Activated gamma-delta T cell treated with anti-CD3 and anti-CD28 coated beads, Interleukin-2, amount 50 U/mL, for 16 hours (primary cell): ENCODE data around the gene MCEE.
A peak's percentile ranks its signal among the peaks of the same experiment; 100 is the strongest.
"Not testable (repeated sequence)": the region's sequence is repeated elsewhere in the genome, so short reads cannot be mapped to it uniquely, and the experiment has no call there.

Experiments
- DNase-seq: peaks from one replicate; pipeline ENCODE4 v3.0.0-alpha.2; 2020; ENCODE audit warnings: low read depth

MCEE gene

DNA sequence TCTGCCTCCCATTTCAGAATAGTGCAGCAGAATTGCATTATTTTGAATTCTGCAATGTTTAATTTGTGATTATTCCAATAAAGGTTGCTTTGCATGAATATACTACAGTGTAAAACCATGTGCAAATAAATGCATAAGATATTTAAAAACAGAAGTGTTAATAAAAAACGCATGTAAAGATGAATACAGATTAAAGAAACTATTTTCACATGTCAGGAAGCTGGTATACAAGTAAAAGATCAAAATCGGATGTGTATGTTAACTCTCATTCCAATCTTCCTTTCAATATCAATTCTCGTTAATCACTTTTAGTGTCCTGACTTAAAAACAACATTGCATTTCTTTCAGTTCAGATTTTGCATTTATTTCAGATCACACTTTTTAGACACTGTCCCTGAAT lies 3.1 kb downstream of the MCEE start:
- no peak for DNase-seq

DNA sequence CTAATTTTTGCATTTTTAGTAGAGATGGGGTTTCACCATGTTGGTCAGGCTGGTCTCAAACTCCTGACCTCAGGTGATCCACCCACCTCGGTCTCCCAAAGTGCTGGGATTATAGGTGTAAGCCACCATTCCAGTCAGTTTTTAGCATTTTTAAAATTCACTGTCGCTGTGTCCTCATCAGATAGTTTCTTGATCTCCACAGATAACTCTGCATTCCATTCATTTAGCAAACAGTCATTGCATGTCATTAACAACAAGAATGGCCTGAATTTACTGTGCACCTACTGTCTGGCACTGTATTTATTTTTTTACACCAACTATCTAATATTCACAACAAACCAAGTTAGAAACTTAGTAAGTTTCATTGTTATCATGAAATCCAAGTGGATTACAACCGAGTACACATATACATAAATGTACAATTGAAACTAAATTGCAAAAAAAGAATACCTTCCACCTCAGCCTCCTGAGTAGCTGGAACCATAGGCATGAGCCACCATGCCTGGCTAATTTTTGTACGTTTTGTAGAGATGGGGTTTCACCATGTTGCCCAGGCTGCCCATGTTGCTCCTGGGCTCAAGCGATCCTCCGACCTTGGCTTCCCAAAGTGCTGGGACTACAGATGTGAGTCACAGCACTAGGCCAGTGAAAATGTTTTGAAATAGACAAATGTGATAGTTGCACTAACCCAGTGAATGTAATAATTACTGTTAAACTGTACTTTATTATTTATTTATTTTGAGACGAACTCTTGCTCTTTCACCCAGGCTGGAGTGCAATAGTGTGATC lies 4.3 kb downstream of the MCEE start:
- DNase-seq: no peak

- no peak for DNase-seq
Measured at GRCh38 chr2:71122387-71123298, 7.4 kb downstream of the MCEE start.

DNA sequence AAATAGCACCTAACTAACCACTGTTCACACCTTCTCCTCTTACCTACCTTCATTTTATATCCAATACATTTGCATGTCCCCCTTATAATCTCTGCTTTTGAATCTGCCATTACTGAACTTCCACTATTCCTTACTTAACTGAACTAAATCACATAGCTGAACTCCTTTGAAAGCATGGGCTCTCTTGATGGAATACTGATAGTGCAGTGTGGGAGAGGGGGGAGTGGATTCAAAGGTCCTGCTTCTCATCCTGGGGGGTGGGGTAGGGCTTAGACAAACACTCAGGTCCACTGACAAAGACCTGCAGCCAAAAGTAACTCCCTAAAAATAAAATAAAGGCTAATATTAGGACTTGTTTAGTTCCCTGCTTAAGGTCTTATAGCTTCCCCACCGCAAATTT lies 8.6 kb downstream of the MCEE start:
- no peak for DNase-seq

DNA sequence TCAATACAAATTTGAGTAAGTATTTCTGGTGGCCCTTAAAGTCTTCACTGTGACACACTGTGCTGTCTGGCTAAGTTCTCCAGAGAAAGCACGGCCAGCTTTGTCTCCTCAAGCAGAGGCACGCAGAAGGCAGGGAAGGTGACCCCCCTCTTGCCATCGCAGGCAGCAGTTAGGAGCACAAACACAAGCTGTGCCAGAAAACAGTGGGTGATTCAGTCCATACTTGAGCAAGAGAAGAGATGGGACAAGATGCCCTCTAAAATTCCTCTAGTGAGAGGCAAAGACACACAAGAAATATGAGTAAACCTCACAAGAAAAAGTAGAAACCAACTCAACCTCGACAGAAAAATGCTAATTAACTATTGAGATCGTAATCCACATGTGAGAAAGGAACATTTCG lies 9.8 kb downstream of the MCEE start:
- no peak for DNase-seq

DNA sequence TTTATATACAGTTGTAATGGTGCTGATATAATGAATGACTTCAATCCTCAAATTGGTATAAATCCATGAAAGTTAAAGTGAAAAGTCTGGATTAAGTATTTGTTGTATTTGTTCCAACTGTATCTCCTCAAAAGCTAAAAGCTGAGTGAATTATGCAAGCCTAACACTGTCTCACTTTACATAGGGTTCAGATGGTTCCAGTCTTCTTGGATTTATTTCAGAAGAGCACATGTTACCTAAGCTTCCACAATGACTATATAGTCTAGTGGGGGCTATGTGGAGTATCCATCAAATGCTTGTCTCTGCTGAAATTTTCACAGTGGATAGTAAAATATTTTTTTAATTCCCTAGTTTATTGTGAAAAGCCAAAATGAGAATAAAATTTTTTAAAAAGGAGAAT lies 13.0 kb downstream of the MCEE start:
- no peak for DNase-seq

GRCh38 chr2:71113843-71114242 lies 16.2 kb downstream of the MCEE start:
- DNase-seq: no peak

DNA sequence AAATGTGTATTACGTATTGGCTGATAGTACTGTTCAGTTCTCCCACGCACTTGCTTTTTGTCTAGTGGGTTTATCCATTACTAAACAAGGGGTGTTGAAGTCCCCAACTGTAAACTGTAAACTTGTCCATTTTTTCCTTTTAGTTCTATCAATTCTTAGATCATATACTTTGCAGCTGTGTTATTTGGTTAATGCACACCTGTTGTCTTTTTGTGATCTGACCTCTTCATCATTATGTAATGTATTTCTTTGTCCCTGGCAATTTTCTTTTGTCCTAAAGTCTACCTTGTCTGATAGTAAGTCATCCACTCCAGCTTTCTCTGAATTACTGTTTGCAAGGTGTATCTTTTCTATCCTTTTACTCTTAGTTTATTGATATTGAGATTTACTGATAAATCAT lies 21.9 kb downstream of the MCEE start:
- DNase-seq: no peak

DNA sequence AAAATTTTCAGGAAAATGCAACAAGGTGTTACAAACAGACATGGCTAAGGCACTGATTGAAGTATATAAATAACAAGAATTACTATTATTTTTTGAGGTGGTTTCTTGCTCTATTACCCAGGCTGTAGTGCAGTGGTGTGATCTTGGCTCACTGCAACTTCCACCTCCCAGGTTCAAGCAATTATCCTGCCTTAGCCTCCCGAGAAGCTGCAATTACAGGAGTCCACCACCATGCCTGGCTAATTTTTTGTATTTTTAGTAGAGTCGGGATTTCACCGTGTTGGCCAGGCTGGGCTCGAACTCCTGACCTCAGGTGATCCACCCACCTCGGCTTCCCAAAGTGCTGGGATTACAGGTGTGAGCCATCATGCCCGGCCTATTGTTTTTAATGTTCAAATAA lies 23.6 kb downstream of the MCEE start:
- not testable (repeated sequence) for DNase-seq

DNA sequence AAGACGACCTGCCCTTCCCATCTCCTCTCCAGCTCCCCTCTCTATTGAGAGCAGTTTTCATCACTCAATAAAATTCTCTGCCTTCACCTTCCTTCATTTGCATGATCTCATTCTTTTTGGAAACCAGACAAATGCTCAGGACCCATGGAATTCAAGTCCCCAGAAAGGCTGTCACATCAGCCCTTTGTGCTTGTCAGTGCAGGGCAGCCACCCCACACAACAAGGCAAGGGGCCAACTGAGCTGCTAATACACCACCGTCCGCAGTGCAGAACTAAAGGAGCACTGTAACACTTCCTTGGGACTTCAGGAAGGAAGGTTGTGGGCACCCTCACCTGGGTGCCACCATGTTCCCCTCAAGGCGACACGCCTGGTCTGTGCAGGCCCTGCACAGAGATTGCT lies 26.2 kb downstream of the MCEE start:
- no peak for DNase-seq

DNA sequence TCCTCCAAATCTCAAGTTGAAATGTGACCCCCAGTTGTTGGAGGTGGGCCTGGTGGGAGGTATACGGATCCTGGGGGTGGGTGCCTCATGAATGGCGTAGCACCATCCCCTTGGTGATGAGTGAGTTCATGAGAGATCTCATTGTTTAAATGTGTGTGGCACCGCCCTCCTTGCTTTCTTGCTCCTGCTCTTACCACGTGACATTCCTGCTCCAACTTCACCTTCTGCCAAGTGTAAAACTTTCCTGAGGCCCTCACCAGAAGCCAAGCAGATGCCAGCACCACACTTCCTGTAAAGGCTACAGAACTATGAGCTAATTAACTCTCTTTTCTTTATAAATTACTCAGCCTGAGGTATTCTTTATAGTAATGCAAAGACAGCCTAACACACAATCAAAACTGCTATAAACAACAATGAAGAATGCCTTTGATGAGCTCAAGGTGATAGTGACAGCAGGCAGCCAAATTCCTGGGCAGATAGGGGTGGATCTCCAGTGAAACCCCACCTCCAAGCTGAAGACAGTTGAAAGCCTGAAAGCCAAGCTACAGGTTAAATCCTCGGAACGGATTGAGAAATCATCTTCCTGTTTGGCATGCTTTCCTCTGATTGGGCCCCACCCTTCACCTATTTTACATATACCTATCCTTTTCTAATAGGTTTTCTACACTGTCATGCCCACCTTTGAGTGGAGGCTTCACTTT lies 26.9 kb downstream of the MCEE start:
- no peak for DNase-seq

DNA sequence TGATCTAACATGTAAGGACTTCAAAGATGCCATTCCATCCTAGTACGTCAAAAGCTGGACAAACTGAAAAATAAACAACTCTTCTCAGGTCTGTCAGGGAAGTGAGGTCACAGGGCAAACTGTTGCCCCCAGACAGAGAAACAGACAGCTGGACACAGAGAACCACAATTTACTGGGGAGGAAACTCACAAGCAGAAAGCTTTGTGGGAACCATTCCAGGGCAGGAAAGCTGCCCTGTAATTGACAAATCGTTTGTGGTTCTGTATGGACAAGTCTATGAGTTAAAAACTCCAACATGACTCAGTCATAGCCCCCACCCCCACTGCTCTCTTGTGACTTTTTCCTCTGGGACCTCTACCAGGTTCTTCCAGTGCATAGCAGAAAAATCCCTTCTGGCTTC lies 28.4 kb downstream of the MCEE start:
- no peak for DNase-seq

DNA sequence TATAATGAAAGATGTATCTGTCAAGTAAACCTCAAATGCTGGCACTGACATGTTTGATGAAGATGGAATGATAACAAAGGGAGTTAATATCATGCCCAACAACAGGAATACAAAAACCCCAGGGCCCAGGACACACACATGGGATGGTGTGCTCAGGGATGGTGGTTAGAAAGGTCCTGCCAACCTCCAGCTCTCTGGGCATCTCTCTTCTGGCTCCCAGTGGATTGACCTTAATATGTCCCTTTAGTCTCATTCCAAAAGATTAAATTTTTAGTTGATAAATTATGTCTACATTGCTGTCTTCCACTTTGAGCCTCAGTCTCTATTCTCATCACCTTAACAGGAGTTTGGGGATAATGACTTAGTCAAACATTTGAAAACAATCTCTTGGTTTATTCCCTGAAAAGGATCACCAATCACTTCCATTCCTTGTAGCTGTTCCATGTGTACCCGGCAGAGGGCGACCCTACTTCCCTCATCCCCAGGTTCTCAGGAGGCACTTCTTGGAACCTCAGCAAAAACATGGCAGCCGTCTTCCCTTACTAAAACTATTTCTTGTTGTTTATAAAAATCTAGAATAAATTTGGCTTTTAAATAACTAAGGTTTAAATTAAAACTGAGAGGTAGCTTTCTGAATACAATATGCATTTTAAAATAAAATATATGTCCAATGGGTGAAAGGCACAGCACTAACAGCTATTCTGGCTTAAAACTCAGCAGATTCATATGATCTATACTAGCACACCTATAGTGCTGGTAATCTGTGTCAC lies 29.6 kb downstream of the MCEE start:
- DNase-seq: peak; percentile 28

DNA sequence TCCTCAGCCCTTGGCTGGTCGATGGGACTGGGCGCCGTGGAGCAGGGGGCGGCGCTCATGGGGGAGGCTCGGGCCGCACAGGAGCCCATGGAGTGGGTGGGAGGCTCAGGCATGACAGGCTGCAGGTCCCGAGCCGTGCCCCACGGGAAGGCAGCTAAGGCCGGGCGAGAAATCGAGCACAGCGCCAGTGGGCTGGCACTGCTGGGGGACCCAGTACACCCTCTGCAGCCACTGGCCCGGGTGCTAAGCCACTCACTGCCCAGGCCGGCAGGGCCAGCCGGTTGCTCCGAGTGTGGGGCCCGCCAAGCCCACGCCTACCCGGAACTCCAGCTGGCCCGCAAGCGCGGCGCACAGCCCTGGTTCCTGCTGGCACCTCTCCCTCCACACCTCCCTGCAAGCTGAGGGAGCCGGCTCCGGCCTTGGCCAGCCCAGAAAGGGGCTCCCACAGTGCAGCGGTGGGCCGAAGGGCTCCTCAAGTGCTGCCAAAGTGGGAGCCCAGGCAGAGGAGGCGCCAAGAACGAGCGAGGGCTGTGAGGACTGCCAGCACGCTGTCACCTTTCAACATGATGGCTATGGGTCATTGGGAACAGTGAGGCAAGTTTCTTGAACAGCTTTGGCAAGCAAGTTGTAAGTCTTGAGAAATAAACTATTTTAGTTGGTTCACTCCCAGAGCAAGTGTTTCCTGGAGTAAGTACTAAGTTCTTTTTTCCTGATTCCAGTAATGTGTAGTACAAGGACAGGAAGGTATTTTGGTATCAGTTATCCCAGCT lies 37.4 kb downstream of the MCEE start:
- DNase-seq: not testable (repeated sequence)

GRCh38 chr2:71091808-71092207 lies 38.2 kb downstream of the MCEE start:
- DNase-seq: not testable (repeated sequence)

DNA sequence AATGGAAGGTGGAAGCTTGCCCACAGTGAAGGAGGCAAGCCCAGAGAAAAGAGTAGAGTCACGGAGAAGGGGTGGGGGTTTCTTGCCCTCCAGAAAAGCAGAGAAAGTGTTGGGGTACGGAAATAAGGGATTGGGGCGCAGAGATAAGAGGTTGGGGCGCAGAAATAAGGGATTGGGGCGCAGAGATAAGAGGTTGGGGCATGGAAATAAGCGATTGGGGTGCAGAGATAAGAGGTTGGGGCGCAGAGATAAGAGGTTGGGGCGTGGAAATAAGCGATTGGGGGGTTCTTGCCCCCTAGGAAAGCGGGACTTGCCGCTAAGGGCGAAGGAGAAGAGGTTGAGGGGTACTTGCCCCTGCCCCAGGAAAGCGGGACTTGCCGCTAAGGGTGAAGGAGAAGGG lies 40.6 kb downstream of the MCEE start:
- DNase-seq: not testable (repeated sequence)

- not testable (repeated sequence) for DNase-seq
Measured at GRCh38 chr2:71085325-71086003, 44.6 kb downstream of the MCEE start.

DNA sequence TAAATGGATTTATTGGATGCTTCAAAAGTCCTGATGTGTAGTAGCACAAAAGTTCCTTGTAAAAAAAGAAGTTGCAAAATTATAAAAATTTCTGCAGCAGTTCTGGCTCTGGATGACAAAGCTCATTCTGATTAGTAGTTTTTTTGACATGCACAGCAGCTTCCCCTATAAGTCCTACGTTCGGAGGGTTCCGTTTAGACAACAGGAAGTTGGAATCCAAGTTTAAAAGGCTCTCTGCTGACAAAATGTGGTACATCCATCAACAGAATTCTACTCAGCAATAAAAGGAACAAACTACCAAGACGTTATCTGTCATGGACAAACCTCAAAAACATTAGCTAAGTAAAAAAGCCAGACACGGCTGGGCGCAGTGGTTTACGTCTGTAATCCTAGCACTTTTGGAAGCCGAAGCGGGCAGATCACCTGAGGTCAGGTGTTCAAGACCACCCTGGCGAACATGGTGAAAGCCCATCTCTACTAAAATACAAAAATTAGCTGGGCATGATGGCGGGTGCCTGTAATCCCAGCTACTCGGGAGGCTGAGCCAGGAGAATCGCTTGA lies 46.2 kb downstream of the MCEE start:
- not testable (repeated sequence) for DNase-seq

DNA sequence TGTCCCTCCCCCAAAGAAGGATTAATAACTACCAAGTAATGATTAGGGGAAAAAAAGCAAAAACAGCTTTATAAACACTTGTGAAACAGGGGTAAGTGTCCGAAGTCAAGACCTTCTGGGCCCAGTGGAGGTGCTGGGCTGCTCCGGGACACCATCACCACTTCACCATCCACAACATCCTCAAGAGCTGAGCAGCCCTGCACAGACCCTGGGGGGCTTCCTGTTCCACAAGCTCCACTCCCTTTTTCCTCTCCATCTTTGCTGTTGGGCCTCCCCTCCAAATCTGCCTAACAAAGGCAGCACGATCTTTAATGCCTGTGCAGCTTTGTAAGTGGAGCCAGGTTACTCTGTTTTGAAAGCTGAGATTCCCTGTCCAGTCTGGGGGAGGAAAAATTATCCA lies 46.7 kb downstream of the MCEE start:
- DNase-seq: not testable (repeated sequence)
